HG02798 (cell line): ENCODE results near the gene PDE6C.

ENCODE experiments used
- ATAC-seq: cut with Tn5 transposase; IDR thresholded peaks from one replicate; pipeline ENCODE4 v1.9.1; 2021; ENCODE audit warnings: mild to moderate bottlenecking; ENCODE audit not compliant: unreplicated experiment, poor library complexity

Gene PDE6C

GRCh38 chr10:93593254-93593653, 19.1 kb upstream of the PDE6C start:
- no peak for ATAC-seq

- no peak for ATAC-seq
Observed at GRCh38 chr10:93593749-93594148, 18.6 kb upstream of the PDE6C start.

GRCh38 chr10:93594518-93594917, 17.8 kb upstream of the PDE6C start:
- no peak for ATAC-seq

- no peak for ATAC-seq
Observed at GRCh38 chr10:93595378-93596161, 16.8 kb upstream of the PDE6C start.

- no peak for ATAC-seq
Observed at GRCh38 chr10:93596539-93596938, 15.8 kb upstream of the PDE6C start.

- no peak for ATAC-seq
Observed at GRCh38 chr10:93597075-93597599, 15.2 kb upstream of the PDE6C start.

- no peak for ATAC-seq
Observed at GRCh38 chr10:93598157-93598556, 14.2 kb upstream of the PDE6C start.

GRCh38 chr10:93599335-93599734, 13.0 kb upstream of the PDE6C start:
- ATAC-seq, result no peak

- ATAC-seq, result no peak
Observed at GRCh38 chr10:93599778-93600177, 12.6 kb upstream of the PDE6C start.

GRCh38 chr10:93600446-93601145, 11.7 kb upstream of the PDE6C start:
- ATAC-seq, result no peak

- ATAC-seq, result no peak
Observed at GRCh38 chr10:93601146-93601773, 11.1 kb upstream of the PDE6C start, which contains the start of gene RBP4. RBP4 (minus strand) TSS chr10:93601235; CDS start chr10:93601028, 207 bp downstream.

GRCh38 chr10:93601774-93602162, 10.6 kb upstream of the PDE6C start:
- ATAC-seq, result no peak

GRCh38 chr10:93603023-93603422, 9.3 kb upstream of the PDE6C start:
- no peak for ATAC-seq

- no peak for ATAC-seq
Observed at GRCh38 chr10:93604146-93604545, 8.2 kb upstream of the PDE6C start.

- ATAC-seq, result no peak
Observed at GRCh38 chr10:93608421-93608820, 3.9 kb upstream of the PDE6C start.

- no peak for ATAC-seq
Observed at GRCh38 chr10:93613126-93613525, 789 bp downstream of the PDE6C start.

GRCh38 chr10:93614101-93614825, 1.9 kb downstream of the PDE6C start:
- no peak for ATAC-seq

GRCh38 chr10:93615576-93616235, 3.4 kb downstream of the PDE6C start:
- no peak for ATAC-seq

GRCh38 chr10:93620925-93621324, 8.6 kb downstream of the PDE6C start:
- ATAC-seq, result no peak

- ATAC-seq, result no peak
Observed at GRCh38 chr10:93622942-93623341, 10.6 kb downstream of the PDE6C start.
